Measurements from ENCODE around the gene SMIM45.

GRCh38 chr22:41971431-41971830 lies 19.5 kb downstream of the SMIM45 start:
- TF ChIP-seq CTCF (IDR thresholded peaks at IDR 0.05; ENCODE audit: poor library complexity, severe bottlenecking): no peak
- no peak for TF ChIP-seq EP300 (conservative IDR thresholded peaks at IDR 0.05; ENCODE audit: poor library complexity, severe bottlenecking)
- no peak for TF ChIP-seq TAF1 (IDR thresholded peaks at IDR 0.05; ENCODE audit: low read depth)

Data from neural cell (in vitro differentiated cells).